Spleen (tissue), 7 donors: ENCODE data around the gene RPL10.
"Not testable (repeated sequence)": the region's sequence is repeated elsewhere in the genome, so short reads cannot be mapped to it uniquely, and the experiment has no call there.

Source experiments
- CTCF ChIP-seq, 11 experiments: fragments of 200-600 bp in 7 of 11; fragments of 450-650 bp in 4 of 11; sonication (generic) in 4 of 11; IDR thresholded peaks in 8 of 11; conservative IDR thresholded peaks in 3 of 11; 1 replicate in 7 of 11; 2 replicates in 4 of 11; pipeline versions ENCODE4 v1.4.0 to v1.8.0; 2016 to 2021; ENCODE audit warnings: antibody characterized with exemption in 11 of 11, inconsistent platforms in 4 of 11, mild to moderate bottlenecking in 1 of 11
- POLR2AphosphoS5 ChIP-seq, 3 donors: sonication (generic); formaldehyde crosslinking; IDR thresholded peaks; one replicate each; pipeline ENCODE4 v1.5.1; 2017; ENCODE audit warnings: antibody characterized with exemption in 3 of 3
- donor health status: DM: no; HTN: no; CAD: no; lungs with moderate emphysema.
- donor health status: DM: no; HTN: no; CAD: no.
- donor health status: DM: no; HTN: no; CAD: no.

GRCh38 chrX:154388649-154389048, 9.5 kb upstream of the RPL10 start:
- TF ChIP-seq CTCF (IDR thresholded peaks at IDR 0.05 in 8 of 11, conservative IDR thresholded peaks at IDR 0.05 in 3 of 11); POLR2AphosphoS5 (IDR thresholded peaks at IDR 0.05): not testable (repeated sequence)
